SU-DHL-6 (cell line): ENCODE data around the gene AREL1.

Source experiments
- H2AFZ ChIP-seq: fragments of 200-600 bp; sonication (generic); 2 replicates; pipeline ENCODE4 v1.6.1; 2014; ENCODE audit warnings: low read depth, mild to moderate bottlenecking, moderate library complexity, mixed read lengths, antibody characterized with exemption, low read length; ENCODE audit not compliant: severe bottlenecking
- H3F3A ChIP-seq: fragments of 200-600 bp; shearing (Covaris generic); 2 replicates; pipeline ENCODE4 v1.6.0; 2016; ENCODE audit warnings: antibody characterized with exemption, mild to moderate bottlenecking; ENCODE audit not compliant: insufficient read depth
- H3K27ac ChIP-seq: fragments of 200-600 bp; sonication (generic); 2 replicates; pipeline ENCODE4 v1.5.1; 2016; ENCODE audit warnings: low read depth, mild to moderate bottlenecking, low read length, moderate library complexity, mixed read lengths
- H3K27me3 ChIP-seq: fragments of 200-600 bp; sonication (generic), shearing (Covaris generic); 2 replicates; pipeline ENCODE4 v1.6.0; 2014; ENCODE audit warnings: mild to moderate bottlenecking, low read length
- H3K36me3 ChIP-seq: fragments of 200-600 bp; sonication (generic); 2 replicates; pipeline ENCODE4 v1.6.1; 2014; ENCODE audit warnings: mild to moderate bottlenecking, low read length, mixed read lengths
- H3K4me2 ChIP-seq: fragments of 300-600, 200-600 bp; shearing (Covaris generic), sonication (generic); 2 replicates; pipeline ENCODE4 v1.6.0; 2014; ENCODE audit warnings: low read length, low read depth, mild to moderate bottlenecking; ENCODE audit not compliant: poor library complexity, severe bottlenecking
- H3K4me3 ChIP-seq: fragments of 200-600 bp; sonication (generic); 2 replicates; pipeline ENCODE4 v1.5.1; 2014; ENCODE audit warnings: antibody characterized with exemption, low read length, mild to moderate bottlenecking, mixed read lengths; ENCODE audit not compliant: insufficient read depth, poor library complexity, severe bottlenecking
- H3K79me2 ChIP-seq: fragments of 200-600 bp; sonication (generic); 2 replicates; pipeline ENCODE4 v1.6.1; 2014; ENCODE audit warnings: mild to moderate bottlenecking, low read length, moderate library complexity; ENCODE audit not compliant: insufficient read depth
- H3K9ac ChIP-seq: fragments of 200-600 bp; sonication (generic); 2 replicates; pipeline ENCODE4 v1.7.0; 2014; ENCODE audit warnings: mild to moderate bottlenecking, low read length
- H3K9me2 ChIP-seq: fragments of 200-600 bp; sonication (generic); replicated peaks from 2 replicates; pipeline ENCODE4 v1.6.1; 2014; ENCODE audit warnings: low read length; ENCODE audit not compliant: insufficient read depth
- H3K9me3 ChIP-seq: fragments of 200-600 bp; sonication (generic); 2 replicates; pipeline ENCODE4 v1.6.1; 2014; ENCODE audit warnings: low read length, mixed read lengths; ENCODE audit not compliant: insufficient read depth
- H4K20me1 ChIP-seq: fragments of 200-600 bp; sonication (generic); 2 replicates; pipeline ENCODE4 v1.6.1; 2014; ENCODE audit warnings: low read depth, mild to moderate bottlenecking, antibody characterized with exemption, low read length, moderate library complexity, mixed read lengths
- CTCF ChIP-seq: fragments of 200-600 bp; sonication (generic); IDR thresholded peaks from one replicate; pipeline ENCODE4 v1.5.1; 2017; ENCODE audit warnings: antibody characterized with exemption, mild to moderate bottlenecking, low read length, moderate library complexity; ENCODE audit not compliant: insufficient read depth, poor library complexity, severe bottlenecking
- EZH2phosphoT487 ChIP-seq: fragments of 200-600 bp; sonication (generic), shearing (Covaris generic); conservative IDR thresholded peaks from 2 replicates; pipeline ENCODE4 v1.6.1; 2018; ENCODE audit warnings: mild to moderate bottlenecking, antibody characterized with exemption, low read length, moderate library complexity, mixed read lengths

Gene AREL1

DNA sequence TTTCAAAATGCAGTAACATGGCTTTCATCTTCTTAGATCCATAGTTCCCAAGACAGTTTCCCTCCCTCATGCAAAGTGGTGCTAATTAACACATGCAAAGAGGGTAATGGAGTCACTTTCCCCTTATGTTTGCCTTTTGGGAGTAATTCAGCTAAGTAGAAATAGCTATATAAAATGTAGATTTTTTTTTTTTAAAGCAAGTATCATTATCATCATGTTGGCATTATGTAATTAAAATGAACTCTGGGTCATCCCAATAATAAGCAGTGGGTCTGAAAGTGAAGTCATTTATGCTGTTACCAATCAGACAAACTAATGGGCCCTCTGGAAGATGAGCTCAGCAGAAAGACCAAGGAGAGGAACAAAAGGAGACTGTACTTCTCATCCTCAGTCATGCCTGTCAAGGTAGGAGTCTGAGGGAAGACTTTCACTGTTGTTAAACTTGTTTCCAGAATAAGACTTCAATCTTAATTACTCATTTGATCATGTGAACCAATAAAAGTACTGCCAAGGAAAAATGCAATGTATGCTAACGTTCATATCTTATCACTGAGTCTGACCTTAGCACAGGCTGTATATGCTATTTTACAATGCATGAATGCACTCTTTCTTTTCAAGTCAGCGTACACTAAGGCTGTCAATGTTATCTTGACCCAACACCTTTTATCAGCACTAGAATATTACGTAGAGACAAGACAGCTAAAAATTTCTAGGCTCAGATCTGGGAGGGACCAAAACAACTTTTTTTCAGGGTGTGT is 26.8 kb downstream of the AREL1 start:
- Histone ChIP-seq H3K27me3 (no peaks in the 10 kb centered on the region), H3K4me2 (no peak overlapping the region), H3K36me3 (0 out of 2 replicates have a peak, but pooled peaks cover 5% of the 10 kb centered on the region), H3K9me2 (no peaks in the 10 kb centered on the region), H2AFZ (no peak overlapping the region), H3F3A (no peaks in the 10 kb centered on the region), H3K27ac (no peak overlapping the region), H4K20me1 (no peaks in the 10 kb centered on the region), H3K9me3 (no peaks in the 10 kb centered on the region), H3K79me2 (no peaks in the 10 kb centered on the region), H3K9ac (no peak overlapping the region), H3K4me3 (no peak overlapping the region)
- TF ChIP-seq EZH2phosphoT487 (no peak), CTCF (no peak)

GRCh38 chr14:74685056-74685455 is 27.8 kb downstream of the AREL1 start:
- no peaks in the 10 kb centered on the region for H3K9me2 ChIP-seq
- no peaks in the 10 kb centered on the region for H3K9me3 ChIP-seq
- H2AFZ ChIP-seq: no peak overlapping the region
- H3K79me2 ChIP-seq: no peaks in the 10 kb centered on the region
- no peak overlapping the region for H3K9ac ChIP-seq
- H3K27me3 ChIP-seq: no peaks in the 10 kb centered on the region
- H4K20me1 ChIP-seq: no peaks in the 10 kb centered on the region
- peak overlapping the region; percentile 49 for H3K27ac ChIP-seq
- H3K4me3 ChIP-seq: no peak overlapping the region
- TF ChIP-seq CTCF (no peak), EZH2phosphoT487 (no peak)
- H3K36me3 ChIP-seq: 0 out of 2 replicates have a peak, but pooled peaks cover 5% of the 10 kb centered on the region
- peak overlapping the region; percentile 32 for H3K4me2 ChIP-seq
- no peaks in the 10 kb centered on the region for H3F3A ChIP-seq

- no peaks in the 10 kb centered on the region for H3K79me2 ChIP-seq
- H3K27ac ChIP-seq: peak overlapping the region; percentile 49
- no peak overlapping the region for H3K9ac ChIP-seq
- no peaks in the 10 kb centered on the region for H3F3A ChIP-seq
- no peaks in the 10 kb centered on the region for H3K27me3 ChIP-seq
- 0 out of 2 replicates have a peak, but pooled peaks cover 5% of the 10 kb centered on the region for H3K36me3 ChIP-seq
- no peaks in the 10 kb centered on the region for H3K9me3 ChIP-seq
- no peak overlapping the region for H3K4me3 ChIP-seq
- no peak overlapping the region for H2AFZ ChIP-seq
- TF ChIP-seq EZH2phosphoT487: no peak
- TF ChIP-seq CTCF: no peak
- H3K4me2 ChIP-seq: peak overlapping the region; percentile 32
- no peaks in the 10 kb centered on the region for H4K20me1 ChIP-seq
- H3K9me2 ChIP-seq: no peaks in the 10 kb centered on the region
Observed at GRCh38 chr14:74684434-74684833, 28.4 kb downstream of the AREL1 start.
